Measurements from ENCODE around the gene CNPY3.
A peak's percentile ranks its signal among the peaks of the same experiment; 100 is the strongest.
"Not testable (repeated sequence)": the region's sequence is repeated elsewhere in the genome, so short reads cannot be mapped to it uniquely, and the experiment has no call there.

Gene CNPY3

DNA sequence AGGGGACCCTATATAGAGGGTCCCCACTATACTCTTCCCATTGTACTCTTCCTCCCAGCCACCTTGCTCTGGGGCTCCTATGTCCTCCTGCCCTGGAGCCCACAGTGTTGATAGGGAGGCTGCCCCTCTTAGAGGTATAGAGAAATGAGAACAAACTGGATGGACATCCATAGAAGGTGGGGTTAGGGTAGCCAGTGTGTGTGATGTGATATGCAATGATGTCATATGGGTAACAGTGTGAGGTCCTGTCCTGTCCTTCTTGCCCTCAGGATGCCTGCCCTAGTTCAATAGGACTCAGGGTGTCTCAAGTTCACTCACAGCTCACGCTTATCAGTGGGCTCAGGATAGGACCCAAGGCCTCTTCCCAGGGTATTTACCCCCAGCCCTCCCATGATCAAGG, 13.0 kb upstream of the CNPY3 start:
- no peak for DNase-seq

DNA sequence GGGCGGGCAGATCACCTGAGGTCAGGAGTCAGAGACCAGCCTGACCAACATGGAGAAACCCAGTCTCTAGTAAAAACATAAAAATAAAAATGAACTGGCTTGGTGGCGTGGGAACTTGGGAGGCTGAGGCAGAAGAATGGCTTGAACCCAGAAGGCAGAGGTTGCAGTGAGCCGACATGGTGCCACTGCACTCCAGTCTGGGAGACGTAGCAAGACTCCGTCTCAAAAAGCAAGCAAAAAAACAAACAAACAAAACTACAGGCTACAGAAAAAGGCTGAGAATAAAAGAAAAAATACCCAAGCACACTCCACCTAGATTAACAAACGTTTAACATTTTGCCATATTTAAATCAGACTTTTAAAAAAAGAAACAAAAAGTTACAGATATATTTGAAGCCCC, 7.5 kb upstream of the CNPY3 start:
- DNase-seq, result no peak

DNA sequence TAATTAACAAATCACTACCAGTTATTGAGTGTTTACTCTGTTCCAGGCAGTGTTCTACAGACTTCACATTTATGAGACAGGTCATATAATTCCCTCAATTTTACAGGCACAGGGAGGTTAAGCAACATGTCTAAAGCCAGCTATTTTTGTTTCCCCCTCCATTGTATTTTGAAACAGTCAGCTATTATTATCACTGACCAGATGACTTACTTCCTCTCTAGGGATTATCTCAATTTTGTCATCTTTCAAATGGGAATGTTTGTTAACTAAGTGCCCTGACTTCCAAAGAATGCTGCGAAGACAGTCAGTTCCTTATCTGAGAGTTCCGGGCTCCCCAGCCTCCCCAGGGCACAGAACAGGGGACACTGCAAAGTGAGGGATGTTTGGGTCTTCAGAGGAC, 5.6 kb upstream of the CNPY3 start:
- no peak for DNase-seq

DNA sequence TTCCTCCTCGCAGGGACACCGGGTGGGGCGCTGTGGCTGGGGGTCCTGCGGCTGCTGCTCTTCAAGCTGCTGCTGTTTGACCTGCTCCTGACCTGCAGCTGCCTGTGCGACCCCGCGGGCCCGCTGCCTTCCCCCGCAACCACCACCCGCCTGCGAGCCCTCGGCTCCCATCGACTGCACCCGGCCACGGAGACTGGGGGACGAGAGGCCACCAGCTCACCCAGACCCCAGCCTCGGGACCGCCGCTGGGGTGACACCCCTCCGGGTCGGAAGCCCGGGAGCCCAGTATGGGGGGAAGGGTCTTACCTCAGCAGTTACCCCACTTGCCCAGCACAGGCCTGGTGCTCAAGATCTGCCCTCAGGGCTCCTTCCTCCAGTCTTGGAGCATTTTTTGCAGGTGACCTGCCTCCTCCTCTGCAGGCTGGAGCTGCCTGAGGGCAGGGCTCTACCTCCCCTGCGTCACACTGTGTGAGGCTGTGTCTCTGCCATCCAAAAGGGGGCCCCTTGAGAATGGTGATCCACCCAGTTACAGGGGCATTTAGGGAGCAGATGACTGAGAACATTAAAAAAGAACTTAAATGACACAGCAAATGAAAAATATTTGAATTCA, 3.9 kb upstream of the CNPY3 start:
- no peak for DNase-seq

GRCh38 chr6:42929821-42930360, 611 bp downstream of the CNPY3 start:
- DNase-seq, result peak; percentile 53

DNA sequence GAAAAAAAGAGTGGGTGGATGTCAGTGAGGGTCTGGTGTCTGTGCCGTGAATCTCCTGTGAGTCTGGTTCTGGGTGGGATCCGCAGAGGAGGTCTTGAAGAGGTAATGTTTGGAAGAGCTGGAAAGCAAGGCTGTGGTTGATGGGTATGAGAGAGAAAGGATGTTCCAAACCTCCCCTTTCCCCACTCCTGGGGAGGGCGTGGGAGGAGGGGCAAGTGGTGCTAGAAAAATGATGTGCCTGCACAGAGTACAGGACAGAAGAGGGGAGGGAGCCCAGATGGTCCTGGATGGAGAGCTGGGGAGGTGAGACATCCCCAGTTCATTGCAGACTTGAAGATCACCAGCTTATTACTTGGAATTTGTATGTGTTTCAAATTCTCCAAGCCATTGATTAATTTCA, 3.1 kb downstream of the CNPY3 start:
- no peak for DNase-seq

DNA sequence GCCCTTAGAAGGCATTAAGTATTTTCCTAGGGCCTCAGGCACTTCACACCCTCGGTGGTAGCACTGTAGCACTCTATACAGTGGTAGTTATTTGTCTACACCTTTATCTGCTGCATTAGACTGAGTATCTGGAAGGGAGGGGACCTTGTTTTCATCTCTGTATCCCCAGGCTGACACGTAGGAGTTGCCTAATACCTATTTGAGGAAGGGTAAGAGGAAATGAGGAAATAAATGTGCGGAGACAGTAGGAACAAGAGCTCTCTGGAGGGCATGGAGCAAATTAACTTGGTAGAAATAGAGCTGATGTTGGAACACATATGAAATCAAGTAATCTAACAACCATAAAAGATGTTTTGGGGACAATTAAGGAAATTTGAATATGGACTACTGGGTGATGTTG, 3.9 kb downstream of the CNPY3 start:
- no peak for DNase-seq

GRCh38 chr6:42935322-42935721, 6.0 kb downstream of the CNPY3 start:
- DNase-seq, result no peak

GRCh38 chr6:42936398-42936797, 7.1 kb downstream of the CNPY3 start:
- DNase-seq, result no peak

- DNase-seq, result no peak
Measured at GRCh38 chr6:42937548-42938427, 8.5 kb downstream of the CNPY3 start.

GRCh38 chr6:42938428-42938796, 9.1 kb downstream of the CNPY3 start:
- DNase-seq, result no peak

DNA sequence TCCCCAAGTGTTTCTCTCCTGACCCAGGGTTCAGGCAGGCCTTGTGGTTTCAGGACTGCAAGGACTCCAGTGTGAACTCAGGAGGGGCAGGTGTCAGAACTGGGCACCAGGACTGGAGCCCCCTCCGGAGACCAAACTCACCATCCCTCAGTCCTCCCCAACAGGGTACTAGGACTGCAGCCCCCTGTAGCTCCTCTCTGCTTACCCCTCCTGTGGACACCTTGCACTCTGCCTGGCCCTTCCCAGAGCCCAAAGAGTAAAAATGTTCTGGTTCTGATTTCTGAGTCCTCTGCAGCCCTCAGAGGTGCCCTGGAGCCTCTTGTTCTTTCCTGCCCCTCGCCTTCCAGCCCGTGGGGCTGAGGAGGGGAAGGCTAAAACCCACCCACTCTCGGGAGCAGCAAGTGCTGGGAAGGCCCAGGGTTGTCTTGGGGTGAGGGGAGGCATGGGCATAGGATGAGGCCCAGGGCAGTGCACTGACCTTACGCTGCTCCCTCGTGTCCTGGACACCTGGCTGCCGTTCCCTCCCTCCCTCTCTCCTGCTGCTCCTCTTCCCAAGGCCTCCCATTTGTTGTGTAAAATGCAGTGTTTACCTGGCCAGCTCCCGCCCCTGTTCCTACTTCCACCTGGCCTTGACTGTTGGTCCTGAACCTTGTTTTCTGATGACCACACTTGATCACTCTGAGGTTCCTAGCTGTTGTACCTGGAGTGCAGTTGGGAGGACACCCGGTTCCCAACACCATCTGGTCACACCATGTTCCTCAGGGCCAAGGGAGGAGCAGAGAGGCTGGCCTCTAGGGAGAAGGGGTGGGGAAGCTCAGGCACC, 9.9 kb downstream of the CNPY3 start:
- no peak for DNase-seq

DNA sequence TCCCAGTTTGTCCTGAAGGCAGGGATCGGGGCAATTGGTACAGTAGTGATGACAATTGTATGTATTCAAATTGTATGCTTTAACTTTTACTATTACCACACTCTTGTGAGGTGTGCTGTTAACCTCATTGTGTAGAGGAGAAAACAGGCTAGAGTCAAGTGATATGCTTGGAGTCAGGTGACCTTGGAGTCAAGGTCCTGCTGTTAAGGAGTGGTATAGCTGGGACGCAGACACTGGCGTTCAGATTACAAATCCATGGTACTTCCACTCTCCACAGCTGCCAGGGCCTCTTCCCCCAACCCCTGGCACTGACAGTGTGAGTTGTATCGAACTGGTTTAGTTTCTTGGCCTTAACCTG, 10.5 kb downstream of the CNPY3 start:
- DNase-seq, result no peak

- DNase-seq, result no peak
Measured at GRCh38 chr6:42940493-42941045, 11.3 kb downstream of the CNPY3 start.

DNA sequence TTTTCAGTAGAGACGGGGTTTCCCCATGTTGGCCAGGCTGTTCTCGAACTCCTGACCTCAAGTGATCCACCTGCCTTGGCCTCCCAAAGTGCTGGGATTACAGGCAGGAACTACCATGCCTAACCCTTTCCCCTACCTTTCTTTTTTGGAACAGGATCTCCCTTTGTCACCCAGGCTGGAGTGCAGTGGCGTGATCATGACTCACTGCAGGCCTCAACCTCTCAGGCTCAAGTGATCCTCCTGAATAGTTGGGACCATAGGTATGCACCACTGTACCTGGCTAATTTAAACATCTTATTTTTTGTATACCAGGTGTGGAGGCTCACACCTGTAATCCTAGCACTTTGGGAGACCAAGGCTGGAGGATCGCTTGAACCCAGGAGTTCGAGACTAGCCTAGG, 12.1 kb downstream of the CNPY3 start:
- not testable (repeated sequence) for DNase-seq

DNA sequence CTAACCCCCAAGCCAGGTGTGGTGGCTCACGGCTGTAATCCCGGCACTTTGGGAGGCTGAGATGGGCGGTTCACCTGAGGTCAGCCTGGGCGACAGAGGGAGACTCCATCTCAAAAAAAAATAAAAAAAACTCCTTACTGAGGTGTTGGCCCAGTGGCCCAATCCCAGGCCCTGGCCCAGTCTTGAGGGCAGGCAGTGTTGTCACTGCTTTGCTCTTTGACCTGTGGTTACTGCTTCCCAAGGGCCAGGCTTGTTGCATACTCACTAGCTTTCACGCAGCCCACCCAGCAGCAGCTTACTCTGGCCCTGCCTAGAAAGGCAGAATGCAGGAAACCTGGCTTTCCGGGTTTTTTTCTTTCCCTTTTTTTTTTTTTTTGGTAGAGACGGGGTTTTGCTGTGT, 13.2 kb downstream of the CNPY3 start:
- no peak for DNase-seq

GRCh38 chr6:42947950-42948349, 18.7 kb downstream of the CNPY3 start:
- no peak for DNase-seq

GRCh38 chr6:42952389-42952788, 23.1 kb downstream of the CNPY3 start:
- no peak for DNase-seq

- DNase-seq, result not testable (repeated sequence)
Measured at GRCh38 chr6:42954405-42954804, 25.1 kb downstream of the CNPY3 start.

- no peak for DNase-seq
Measured at GRCh38 chr6:42958125-42958524, 28.8 kb downstream of the CNPY3 start.

- no peak for DNase-seq
Measured at GRCh38 chr6:42959917-42960242, 30.6 kb downstream of the CNPY3 start.

GRCh38 chr6:42960243-42961019, 31.2 kb downstream of the CNPY3 start, which contains the start of gene GNMT:
Gene GNMT (plus strand): TSS chr6:42960754. CDS start chr6:42960768, 14 bp downstream.
- peak; percentile 46 for DNase-seq
